Daoy (cell line): ENCODE measurements around the gene VAMP7. TPM values are rescaled to one million over a fixed set of nuclear protein-coding genes. Genes with fewer than 3 reads are reported as not detected.

Experiments
- total RNA-seq: library from RNA; depleted of rRNA; stranded (reverse); fragments of >200 nt; shearing (Covaris generic); gene quantifications from 2 replicates; pipeline ENCODE4 v1.2.3, GENCODE V29; 2014; rRNA removed

The VAMP7 gene
- total RNA-seq, 1 experiment from 2014 or later = 36.7 TPM

Other genes with a start within 250 kb of the VAMP7 start
- not detected in 2 replicates for gene IL9R, start 116.4 kb downstream of the VAMP7 start, total RNA-seq